Astrocyte (in vitro differentiated cells and primary cell): ENCODE measurements around the gene MBNL1. TPM values are rescaled to one million over a fixed set of nuclear protein-coding genes. Genes with fewer than 3 reads are reported as not detected.
A peak's percentile ranks its signal among the peaks of the same experiment; 100 is the strongest.

Experiments
- DNase-seq: peaks from one replicate; pipeline ENCODE4 v3.0.0-alpha.2; 2010; ENCODE audit warnings: low read depth
- FAIRE-seq: peaks from 2 replicates; lab custom pipeline; 2011; peaks lifted over from hg19 to GRCh38; lab: Jason Lieb, UNC
- H2AFZ ChIP-seq: 2 replicates; pipeline ENCODE4 v1.6.0; 2012; ENCODE audit warnings: low read depth, low read length, inconsistent platforms
- H3K27ac ChIP-seq: 2 replicates; pipeline ENCODE4 v1.5.1; 2011; ENCODE audit warnings: low read depth, low read length, inconsistent platforms
- H3K27me3 ChIP-seq: 2 replicates; pipeline ENCODE4 v1.6.0; 2011; ENCODE audit warnings: low read length, inconsistent platforms; ENCODE audit not compliant: insufficient read depth
- H3K36me3 ChIP-seq: 2 replicates; pipeline ENCODE4 v1.5.1; 2011; ENCODE audit warnings: low read length, inconsistent platforms; ENCODE audit not compliant: insufficient read depth
- H3K4me1 ChIP-seq: 2 replicates; pipeline ENCODE4 v1.5.1; 2011; ENCODE audit warnings: low read length, inconsistent platforms; ENCODE audit not compliant: insufficient read depth
- H3K4me2 ChIP-seq: 2 replicates; pipeline ENCODE4 v1.6.0; 2012; ENCODE audit warnings: low read length, inconsistent platforms
- H3K4me3 ChIP-seq: 2 replicates; pipeline ENCODE4 v1.5.1; 2011; ENCODE audit warnings: low read depth, mild to moderate bottlenecking, low read length, inconsistent platforms; ENCODE audit not compliant: insufficient read depth
- H3K79me2 ChIP-seq: 2 replicates; pipeline ENCODE4 v1.6.0; 2012; ENCODE audit warnings: mild to moderate bottlenecking, low read length, inconsistent platforms; ENCODE audit not compliant: insufficient read depth
- H3K9ac ChIP-seq: 2 replicates; pipeline ENCODE4 v1.6.0; 2012; ENCODE audit warnings: mild to moderate bottlenecking, low read length, inconsistent platforms
- H3K9me3 ChIP-seq: 2 replicates; pipeline ENCODE4 v1.5.1; 2012; ENCODE audit warnings: low read depth, mild to moderate bottlenecking, low read length, inconsistent platforms; ENCODE audit not compliant: insufficient read depth
- H4K20me1 ChIP-seq: 2 replicates; pipeline ENCODE4 v1.6.0; 2012; ENCODE audit warnings: low read length, inconsistent platforms; ENCODE audit not compliant: insufficient read depth
- H3K27ac Mint-ChIP-seq: one replicate; pipeline ENCODE4 v1.8.0; 2021; ENCODE audit warnings: mild to moderate bottlenecking, mixed read lengths; ENCODE audit not compliant: unreplicated experiment
- H3K27me3 Mint-ChIP-seq: one replicate; pipeline ENCODE4 v1.8.0; 2021; ENCODE audit warnings: low read depth, mixed read lengths; ENCODE audit not compliant: unreplicated experiment
- H3K36me3 Mint-ChIP-seq: one replicate; pipeline ENCODE4 v1.8.0; 2021; ENCODE audit warnings: low read depth, mixed read lengths; ENCODE audit not compliant: unreplicated experiment
- H3K4me1 Mint-ChIP-seq: one replicate; pipeline ENCODE4 v1.8.0; 2021; ENCODE audit warnings: low read depth, mixed read lengths; ENCODE audit not compliant: unreplicated experiment
- H3K4me3 Mint-ChIP-seq: one replicate; pipeline ENCODE4 v1.8.0; 2021; ENCODE audit warnings: mild to moderate bottlenecking, moderate library complexity, mixed read lengths; ENCODE audit not compliant: unreplicated experiment
- H3K9me3 Mint-ChIP-seq: one replicate; pipeline ENCODE4 v1.8.0; 2021; ENCODE audit warnings: mild to moderate bottlenecking, mixed read lengths; ENCODE audit not compliant: unreplicated experiment
- CTCF ChIP-seq: IDR thresholded peaks from 2 replicates; pipeline ENCODE4 v1.5.1; 2011; ENCODE audit warnings: low read depth, mild to moderate bottlenecking, inconsistent platforms, low read length, moderate library complexity; ENCODE audit not compliant: insufficient read depth
- EZH2 ChIP-seq: IDR thresholded peaks from 2 replicates; pipeline ENCODE4 v1.6.1; 2012; ENCODE audit warnings: mild to moderate bottlenecking, low read length, inconsistent platforms; ENCODE audit not compliant: insufficient read depth
- total RNA-seq: library from RNA; stranded (reverse); gene quantifications from 2 replicates; pipeline ENCODE4 v1.2.1, GENCODE V29; 2021

The MBNL1 gene
- total RNA-seq, 1 donor from 2014 or later, result 93.1 TPM

- FAIRE-seq, result peak; percentile 73
- Mint-ChIP-seq H3K4me3 (no peak overlapping the region), H3K9me3 (peaks cover 1% of the 10 kb centered on the region), H3K27ac (no peak overlapping the region), H3K27me3 (no peaks in the 10 kb centered on the region), H3K4me1 (peaks cover 8% of the 10 kb centered on the region), H3K36me3 (no peaks in the 10 kb centered on the region)
- peaks cover 4% of the 10 kb centered on the region for H3K4me1 ChIP-seq
- H3K4me3 ChIP-seq, result no peak overlapping the region
- peak; percentile 71 for DNase-seq
- no peaks in the 10 kb centered on the region for H3K9me3 ChIP-seq
- H3K27me3 ChIP-seq, result no peaks in the 10 kb centered on the region
- H3K36me3 ChIP-seq, result no peaks in the 10 kb centered on the region
- H3K27ac ChIP-seq, result no peak overlapping the region
- H3K9ac ChIP-seq, result no peak overlapping the region
- H3K79me2 ChIP-seq, result no peaks in the 10 kb centered on the region
- no peak for TF ChIP-seq EZH2
- TF ChIP-seq CTCF, result no peak
- H2AFZ ChIP-seq, result no peak overlapping the region
- H3K4me2 ChIP-seq, result peak overlapping the region; percentile 22
- H4K20me1 ChIP-seq, result no peaks in the 10 kb centered on the region
These were observed 46.4 kb upstream of the MBNL1 start for GRCh38 chr3:152222327-152222726.

- H3K36me3 Mint-ChIP-seq, result no peaks in the 10 kb centered on the region
- H3K9me3 ChIP-seq, result no peaks in the 10 kb centered on the region
- peaks cover 8% of the 10 kb centered on the region for H3K4me1 Mint-ChIP-seq
- no peak overlapping the region for H3K9ac ChIP-seq
- H2AFZ ChIP-seq, result no peak overlapping the region
- no peak overlapping the region for H3K27ac ChIP-seq
- no peaks in the 10 kb centered on the region for H3K79me2 ChIP-seq
- H3K9me3 Mint-ChIP-seq, result no peaks in the 10 kb centered on the region
- no peak overlapping the region for H3K27ac Mint-ChIP-seq
- peaks cover 4% of the 10 kb centered on the region for H3K4me1 ChIP-seq
- H3K4me3 ChIP-seq, result no peak overlapping the region
- H3K4me2 ChIP-seq, result no peak overlapping the region
- DNase-seq, result peak; percentile 27
- H3K27me3 Mint-ChIP-seq, result no peaks in the 10 kb centered on the region
- FAIRE-seq, result no peak
- TF ChIP-seq EZH2, result no peak
- TF ChIP-seq CTCF, result no peak
- H4K20me1 ChIP-seq, result no peaks in the 10 kb centered on the region
- H3K27me3 ChIP-seq, result no peaks in the 10 kb centered on the region
- H3K4me3 Mint-ChIP-seq, result no peak overlapping the region
- H3K36me3 ChIP-seq, result no peaks in the 10 kb centered on the region
These were observed 43.5 kb upstream of the MBNL1 start for GRCh38 chr3:152225201-152225600.

- FAIRE-seq, result no peak
- no peaks in the 10 kb centered on the region for H3K9me3 ChIP-seq
- no peaks in the 10 kb centered on the region for H3K79me2 ChIP-seq
- no peak for TF ChIP-seq CTCF
- TF ChIP-seq EZH2, result no peak
- no peaks in the 10 kb centered on the region for H3K9me3 Mint-ChIP-seq
- H3K4me1 ChIP-seq, result peaks cover 4% of the 10 kb centered on the region
- H3K4me3 ChIP-seq, result no peak overlapping the region
- no peak overlapping the region for H3K27ac Mint-ChIP-seq
- H4K20me1 ChIP-seq, result no peaks in the 10 kb centered on the region
- H2AFZ ChIP-seq, result no peak overlapping the region
- no peak overlapping the region for H3K27ac ChIP-seq
- H3K27me3 Mint-ChIP-seq, result no peaks in the 10 kb centered on the region
- H3K36me3 Mint-ChIP-seq, result no peaks in the 10 kb centered on the region
- H3K9ac ChIP-seq, result no peak overlapping the region
- no peak overlapping the region for H3K4me2 ChIP-seq
- H3K36me3 ChIP-seq, result no peaks in the 10 kb centered on the region
- DNase-seq, result no peak
- peaks cover 8% of the 10 kb centered on the region for H3K4me1 Mint-ChIP-seq
- H3K4me3 Mint-ChIP-seq, result no peak overlapping the region
- H3K27me3 ChIP-seq, result no peaks in the 10 kb centered on the region
These were observed 42.6 kb upstream of the MBNL1 start for GRCh38 chr3:152226176-152226575.
